HS-27A (cell line): ENCODE measurements around the gene EP400.

Experiments used
- DNase-seq: peaks from one replicate; pipeline ENCODE4 v3.0.0-alpha.2; 2012; ENCODE audit warnings: low read depth, missing footprints

The EP400 gene

GRCh38 chr12:131987552-131987951, 37.8 kb downstream of the EP400 start:
- no peak for DNase-seq

- DNase-seq, result no peak
These were observed 38.5 kb downstream of the EP400 start for GRCh38 chr12:131988054-131988796.

GRCh38 chr12:131989021-131989420, 39.3 kb downstream of the EP400 start:
- no peak for DNase-seq

- DNase-seq, result no peak
These were observed 40.6 kb downstream of the EP400 start for GRCh38 chr12:131990066-131990979.

GRCh38 chr12:131990980-131991305, 41.2 kb downstream of the EP400 start:
- no peak for DNase-seq

GRCh38 chr12:131991816-131992430, 42.2 kb downstream of the EP400 start:
- DNase-seq, result no peak

GRCh38 chr12:131994589-131994988, 44.8 kb downstream of the EP400 start:
- no peak for DNase-seq

GRCh38 chr12:132000286-132000872, 50.6 kb downstream of the EP400 start:
- DNase-seq, result no peak

- peak; percentile 43 for DNase-seq
These were observed 54.1 kb downstream of the EP400 start for GRCh38 chr12:132003846-132004245.

- DNase-seq, result no peak
These were observed 55.2 kb downstream of the EP400 start for GRCh38 chr12:132004946-132005345.

- DNase-seq, result no peak
These were observed 56.4 kb downstream of the EP400 start for GRCh38 chr12:132006056-132006680.

- no peak for DNase-seq
These were observed 57.3 kb downstream of the EP400 start for GRCh38 chr12:132007041-132007440.

GRCh38 chr12:132009336-132009859, 59.7 kb downstream of the EP400 start:
- DNase-seq, result no peak

GRCh38 chr12:132012919-132013568, 63.3 kb downstream of the EP400 start:
- no peak for DNase-seq

- no peak for DNase-seq
These were observed 64.6 kb downstream of the EP400 start for GRCh38 chr12:132014092-132014914.

GRCh38 chr12:132014915-132015280, 65.2 kb downstream of the EP400 start:
- no peak for DNase-seq

- DNase-seq, result no peak
These were observed 66.1 kb downstream of the EP400 start for GRCh38 chr12:132015686-132016430.

- no peak for DNase-seq
These were observed 68.6 kb downstream of the EP400 start for GRCh38 chr12:132018193-132018916.

GRCh38 chr12:132019891-132020290, 70.1 kb downstream of the EP400 start:
- DNase-seq, result no peak
